ENCODE results near the gene MT1H.
"Not testable (repeated sequence)": the region's sequence is repeated elsewhere in the genome, so short reads cannot be mapped to it uniquely, and the experiment has no call there.

MT1H gene

DNA sequence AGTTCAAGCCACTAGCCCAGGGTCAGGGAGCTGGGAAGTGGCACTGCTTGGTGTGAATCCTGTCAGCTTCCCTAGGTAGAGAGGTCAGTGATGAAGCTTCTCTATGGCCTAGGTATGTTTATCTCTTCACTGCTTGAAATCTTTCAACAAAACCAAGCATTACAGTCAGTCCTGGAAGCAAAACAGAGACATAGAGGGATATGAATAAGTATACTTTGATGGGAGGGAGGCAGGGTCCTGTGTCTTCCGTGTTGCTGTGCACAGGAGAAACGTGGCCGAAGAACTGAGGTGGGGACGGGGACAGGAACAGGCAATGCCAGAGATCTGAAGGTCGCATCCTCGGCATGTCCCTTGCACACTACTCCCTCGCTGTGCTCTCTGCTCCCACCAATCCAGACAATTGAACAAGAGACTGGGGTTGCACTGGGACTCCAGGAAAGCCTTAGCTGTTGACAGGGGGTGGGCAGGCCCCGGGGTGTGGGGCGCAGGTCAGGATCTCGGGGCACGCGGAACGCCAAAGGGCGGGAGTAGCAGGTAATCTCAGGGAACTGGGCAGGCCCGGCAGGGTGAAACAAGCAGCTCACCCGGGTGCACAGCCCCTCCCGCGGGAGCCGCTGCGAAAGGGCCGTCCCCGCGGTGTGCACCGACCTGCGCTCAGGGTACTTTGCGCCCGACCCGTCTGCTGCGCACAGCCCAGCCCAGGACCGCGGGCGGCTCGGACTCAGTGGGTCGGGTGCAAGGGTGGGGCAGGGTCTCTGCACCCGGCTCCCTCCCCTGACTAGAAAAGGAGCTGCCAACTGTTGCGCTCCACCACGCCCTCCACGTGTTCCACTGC is at the start of gene MT1H:
TSS of gene MT1H (plus strand) at position 810 of the 835 bp plus-strand sequence. CDS start 71 bp downstream, outside the sequence.
- no peak for DNase-seq (ENCODE audit: low read depth)

DNA sequence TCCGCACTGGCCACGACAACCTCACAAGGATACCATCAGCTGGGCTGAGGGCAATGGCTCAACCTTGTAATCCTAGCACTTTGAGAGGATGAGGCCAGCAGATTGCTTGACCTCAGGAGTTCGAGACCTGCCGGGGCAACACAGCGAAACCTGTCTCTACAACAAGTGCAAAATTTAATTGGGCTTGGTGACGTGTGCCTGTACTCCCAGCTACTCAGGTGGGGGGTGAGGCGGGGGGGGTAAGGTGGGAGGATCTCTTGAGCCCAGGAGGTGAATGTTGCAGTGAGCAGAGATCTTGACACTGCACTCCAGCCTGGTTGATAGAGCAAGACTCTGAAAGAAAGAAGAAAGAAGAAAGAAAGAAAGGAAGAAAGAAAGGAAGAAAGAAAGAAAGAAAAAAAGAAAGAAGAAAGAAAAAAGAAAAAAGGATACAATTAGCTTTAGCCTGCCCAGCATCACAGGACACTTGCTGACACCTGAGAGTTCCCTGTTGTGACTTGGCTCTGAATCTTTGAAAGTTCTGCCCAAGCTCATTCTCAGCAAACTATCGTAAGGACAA is 49.2 kb upstream of the MT1H start:
- DNase-seq (ENCODE audit: low read depth): no peak

DNA sequence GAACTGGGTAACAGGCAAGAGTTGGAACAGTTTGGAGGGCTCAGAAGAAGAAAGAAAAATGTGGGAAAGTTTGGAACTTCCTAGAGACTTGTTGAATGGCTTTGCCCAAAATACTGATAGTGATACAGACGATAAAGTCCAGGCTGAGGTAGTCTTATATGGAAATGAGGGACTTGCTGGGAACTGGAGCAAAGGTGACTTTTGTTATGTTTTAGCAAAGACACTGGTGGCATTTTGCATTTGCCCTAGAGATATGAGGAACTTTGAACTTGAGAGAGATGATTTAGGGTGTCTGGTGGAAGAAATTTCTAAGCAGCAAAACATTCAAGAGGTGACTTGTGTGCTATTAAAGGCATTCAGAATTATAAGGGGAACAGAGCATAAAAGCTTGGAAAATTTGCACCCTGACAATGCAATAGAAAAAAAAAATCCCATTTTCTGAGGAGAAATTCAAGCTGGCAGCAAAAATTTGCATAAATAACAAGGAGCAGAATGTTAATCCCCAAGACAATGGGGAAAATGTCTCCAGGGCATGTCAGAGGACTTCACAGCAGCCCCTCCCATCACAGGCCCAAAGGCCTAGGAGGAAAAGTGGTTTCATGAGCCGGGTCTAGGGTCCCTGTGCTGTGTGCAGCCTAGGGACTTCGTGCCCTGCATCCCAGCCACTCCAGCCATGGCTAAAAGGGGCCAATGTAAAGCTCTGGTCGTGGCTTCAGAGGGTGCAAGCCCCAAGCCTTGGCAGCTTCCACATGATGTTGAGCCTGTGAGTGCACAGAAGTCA is 47.8 kb upstream of the MT1H start:
- not testable (repeated sequence) for DNase-seq (ENCODE audit: low read depth)

DNA sequence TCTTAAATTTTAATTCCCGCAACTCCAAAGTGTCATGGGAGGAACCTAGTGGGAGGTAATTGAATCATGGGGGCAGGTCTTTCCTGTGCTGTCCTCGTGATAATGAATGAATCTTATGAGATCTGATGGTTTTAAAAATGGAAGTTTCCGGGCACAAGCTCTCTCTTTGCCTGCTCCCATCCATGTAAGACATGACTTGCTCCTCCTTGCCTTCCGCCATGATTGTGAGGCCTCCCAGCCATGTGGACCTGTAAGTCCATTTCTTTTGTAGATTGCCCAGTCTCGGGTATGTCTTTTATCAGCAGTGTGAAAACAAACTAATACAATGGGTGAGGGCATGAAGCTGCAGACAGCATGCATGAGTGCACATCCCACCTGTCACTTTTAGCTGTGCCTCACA is 46.4 kb upstream of the MT1H start:
- not testable (repeated sequence) for DNase-seq (ENCODE audit: low read depth)

DNA sequence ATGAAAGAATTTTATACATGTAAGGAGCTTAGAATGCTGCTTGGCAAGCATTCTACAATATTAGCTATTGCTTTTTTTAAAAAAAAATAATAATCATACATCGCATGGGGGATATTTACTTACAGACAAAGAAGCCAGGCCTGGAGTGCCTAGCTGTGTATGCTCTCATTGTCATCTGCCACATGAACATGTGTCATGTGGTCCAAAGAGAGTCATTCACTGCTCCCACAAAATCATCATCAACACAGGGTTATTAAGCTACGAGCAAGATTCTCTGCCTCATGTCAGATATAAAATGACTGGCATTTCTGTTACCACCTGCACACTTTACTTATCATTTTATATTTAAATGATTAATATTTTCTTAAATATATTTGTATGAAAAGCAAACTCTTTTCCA is 46.0 kb upstream of the MT1H start:
- no peak for DNase-seq (ENCODE audit: low read depth)

DNA sequence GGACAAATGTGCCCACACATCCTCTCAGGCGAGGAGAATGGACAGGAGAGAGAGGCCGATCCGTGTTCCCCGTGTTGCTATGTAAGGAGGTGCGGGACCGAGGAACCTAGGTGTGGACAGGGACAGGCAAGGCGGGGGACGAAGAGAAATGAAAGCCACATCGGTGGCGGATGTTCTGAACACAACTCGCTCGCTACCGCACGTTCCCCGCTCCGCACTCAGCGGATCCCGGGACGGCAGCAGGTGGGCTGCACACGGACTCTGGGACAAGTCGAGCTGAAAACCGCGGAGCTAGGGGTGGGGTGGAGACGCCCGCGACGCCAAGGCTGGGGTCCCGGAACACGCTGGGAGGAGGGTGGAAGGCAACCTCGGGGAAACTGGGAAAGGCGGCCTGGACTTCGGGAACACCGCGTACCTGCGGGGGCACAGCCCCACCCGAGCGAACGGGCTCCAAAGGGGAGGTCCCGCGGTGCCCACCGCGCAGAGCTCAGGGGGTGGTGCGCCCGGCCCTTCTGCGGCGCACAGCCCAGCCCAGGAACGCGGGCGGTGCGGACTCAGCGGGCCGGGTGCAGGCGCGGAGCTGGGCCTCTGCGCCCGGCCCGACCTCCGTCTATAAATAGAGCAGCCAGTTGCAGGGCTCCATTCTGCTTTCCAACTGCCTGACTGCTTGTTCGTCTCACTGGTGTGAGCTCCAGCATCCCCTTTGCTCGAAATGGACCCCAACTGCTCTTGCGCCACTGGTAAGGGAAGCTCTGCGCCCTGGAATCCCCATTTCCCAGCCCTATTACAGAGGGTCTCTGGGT is 44.3 kb upstream of the MT1H start, which contains the start of gene MT1E:
TSS of gene MT1E (plus strand) at position 642 of the 803 bp plus-strand sequence. CDS start at position 713, 71 bp downstream.
- DNase-seq (ENCODE audit: low read depth): peak; percentile 88

DNA sequence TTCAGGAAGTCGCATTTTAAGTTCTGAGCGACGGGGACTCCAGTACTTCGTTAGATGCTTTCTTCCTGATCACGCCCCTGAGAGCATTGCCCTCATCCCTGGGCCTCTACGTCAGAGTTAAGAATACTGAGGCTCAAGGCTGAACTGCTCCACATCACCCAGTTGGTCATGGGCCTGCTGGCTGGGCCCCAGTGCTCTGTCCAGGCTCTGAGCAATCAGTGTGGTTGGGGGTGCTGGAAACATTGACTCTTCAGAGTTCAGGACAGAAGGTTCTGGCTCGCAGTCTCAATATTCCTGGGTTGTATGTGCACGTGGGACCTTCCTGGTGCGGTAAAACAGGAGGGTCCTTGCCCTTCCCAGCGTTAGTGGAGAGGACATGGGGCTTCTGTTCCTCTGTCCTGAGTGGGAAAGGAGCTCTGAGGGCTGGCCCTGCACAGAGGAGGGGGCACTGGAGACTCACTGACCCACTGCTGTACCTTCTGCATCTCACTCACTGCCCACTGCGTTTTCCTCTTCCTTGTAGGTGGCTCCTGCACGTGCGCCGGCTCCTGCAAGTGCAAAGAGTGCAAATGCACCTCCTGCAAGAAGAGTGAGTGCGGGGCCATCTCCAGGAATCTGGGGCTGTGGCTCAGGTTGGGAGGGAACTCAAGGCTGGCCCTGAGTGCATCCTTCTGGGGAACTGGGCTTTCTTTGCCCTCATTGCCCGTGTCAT is 43.5 kb upstream of the MT1H start:
- peak; percentile 76 for DNase-seq (ENCODE audit: low read depth)

DNA sequence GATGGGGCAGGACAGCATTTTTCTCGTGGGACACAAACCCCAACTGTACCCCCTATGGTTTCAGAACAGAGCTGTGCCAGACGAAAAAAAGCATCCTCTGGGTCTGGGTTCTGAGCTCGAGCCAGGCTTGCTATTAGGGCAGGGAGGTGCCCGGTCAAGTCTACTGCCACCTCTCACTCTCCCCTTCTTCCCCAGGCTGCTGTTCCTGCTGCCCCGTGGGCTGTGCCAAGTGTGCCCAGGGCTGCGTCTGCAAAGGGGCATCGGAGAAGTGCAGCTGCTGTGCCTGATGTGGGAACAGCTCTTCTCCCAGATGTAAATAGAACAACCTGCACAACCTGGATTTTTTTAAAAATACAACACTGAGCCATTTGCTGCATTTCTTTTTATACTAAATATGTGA is 42.9 kb upstream of the MT1H start:
- DNase-seq (ENCODE audit: low read depth): no peak

DNA sequence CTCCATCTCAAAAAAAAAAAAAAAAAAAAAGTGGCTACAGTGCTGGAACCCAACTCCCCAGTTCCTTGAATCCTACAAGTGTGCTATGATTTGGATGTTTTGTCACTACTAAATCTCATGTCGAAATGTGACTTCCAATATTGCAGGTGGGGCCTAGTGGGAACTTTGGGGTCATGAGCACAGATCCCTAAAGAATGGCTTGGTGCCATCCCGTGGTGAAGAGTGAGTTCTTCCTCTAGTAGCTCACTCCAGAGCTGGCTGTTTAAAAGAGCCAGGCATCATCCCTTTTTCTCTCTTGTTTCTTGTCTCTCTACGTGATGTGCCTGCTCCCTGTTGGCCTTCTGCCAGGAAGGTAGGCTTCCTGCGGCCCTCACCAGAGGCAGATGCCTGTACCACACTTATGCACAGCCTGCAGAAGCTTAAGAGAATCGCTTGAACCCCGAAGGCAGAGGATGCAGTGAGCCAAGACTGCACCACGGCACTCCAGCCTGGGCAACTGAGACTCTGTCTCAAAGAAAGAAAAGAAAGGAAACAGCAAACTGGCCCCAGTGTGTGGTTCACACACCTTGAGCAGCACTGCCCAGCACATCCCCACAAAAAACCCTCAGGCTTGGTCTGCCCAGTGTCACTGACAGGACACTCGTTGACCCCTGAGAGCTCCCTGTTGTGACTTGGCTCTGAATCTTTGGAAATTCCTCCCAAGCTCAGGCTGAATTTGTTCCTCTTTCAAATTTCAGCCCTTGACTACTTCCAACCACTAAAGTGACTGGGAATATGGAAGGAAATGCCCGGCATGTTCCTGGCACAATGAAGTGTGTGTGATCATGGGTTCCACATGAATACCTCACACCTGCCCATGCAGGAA is 40.9 kb upstream of the MT1H start:
- DNase-seq (ENCODE audit: low read depth): peak; percentile 16

DNA sequence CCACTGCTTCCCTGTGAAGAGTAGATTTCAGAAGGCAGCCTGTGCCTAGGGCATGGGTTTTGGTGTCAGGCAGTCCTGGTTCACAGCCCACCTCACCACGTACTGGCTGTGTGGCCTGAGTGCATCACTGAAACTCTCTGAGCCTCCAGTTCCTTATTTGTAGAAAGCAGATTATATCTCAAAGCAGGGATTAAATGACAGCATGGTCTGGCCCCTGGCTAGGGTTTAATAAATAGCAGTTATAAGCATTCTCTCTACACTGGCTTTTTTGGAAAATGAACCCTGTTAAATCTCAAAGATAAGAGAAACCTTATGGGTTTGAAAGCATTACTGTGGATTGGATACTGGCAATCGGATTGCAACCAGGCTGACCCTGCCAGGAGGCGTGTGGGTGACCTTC is 40.1 kb upstream of the MT1H start:
- no peak for DNase-seq (ENCODE audit: low read depth)

DNA sequence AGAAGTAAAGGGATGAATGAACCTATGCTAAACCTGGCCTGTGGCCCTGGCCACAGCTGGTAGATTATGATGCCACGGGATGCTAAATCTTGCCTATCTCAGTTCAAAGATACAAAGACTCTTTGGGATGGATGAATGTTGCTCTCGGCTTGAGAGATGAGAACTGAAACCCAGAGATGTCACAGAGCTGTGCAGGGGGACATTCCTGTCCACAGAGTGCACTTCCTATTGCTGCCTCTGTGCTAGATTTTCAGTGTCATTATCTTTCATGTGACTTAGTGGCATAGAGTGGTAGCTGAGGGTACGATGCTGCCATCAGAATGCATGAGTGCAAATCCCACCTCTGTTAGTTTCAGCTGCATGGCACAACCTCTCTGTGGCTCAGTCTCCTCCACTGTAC is 39.5 kb upstream of the MT1H start:
- DNase-seq (ENCODE audit: low read depth): no peak

DNA sequence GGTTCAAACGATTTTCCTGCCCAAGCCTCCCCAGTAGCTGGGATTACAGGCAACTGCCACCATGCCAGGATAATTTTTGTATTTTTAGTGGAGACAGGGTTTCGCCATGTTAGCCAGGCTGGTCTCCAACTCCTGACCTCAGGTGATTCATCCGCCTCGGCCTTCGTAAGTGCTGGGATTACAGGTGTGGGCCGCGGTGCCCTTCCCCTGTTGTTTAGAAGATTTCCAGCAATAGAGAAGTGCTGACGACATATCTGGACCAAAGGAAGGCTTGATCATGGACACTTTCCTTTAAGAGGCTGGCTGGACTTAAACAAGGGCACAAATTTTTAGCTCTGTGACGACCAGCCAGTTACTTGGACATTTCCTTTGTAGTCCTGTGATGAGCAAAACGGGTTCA is 38.4 kb upstream of the MT1H start:
- no peak for DNase-seq (ENCODE audit: low read depth)

DNA sequence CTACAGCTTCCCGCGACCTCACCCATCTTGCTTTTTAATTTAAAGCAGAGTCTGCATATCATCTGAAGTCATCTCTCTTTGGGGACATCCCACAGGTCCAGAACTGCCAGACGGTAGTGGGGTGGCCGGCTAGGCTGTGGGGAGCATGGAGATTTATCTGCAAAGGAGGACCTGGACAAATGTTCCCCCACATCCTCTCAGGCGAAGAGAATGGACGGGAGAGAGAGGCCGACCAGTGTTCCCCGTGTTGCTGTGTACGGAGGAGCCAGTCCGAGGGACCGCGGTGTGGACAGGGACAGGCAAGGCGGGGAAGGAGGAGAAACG is 37.8 kb upstream of the MT1H start:
- DNase-seq (ENCODE audit: low read depth): peak; percentile 19

DNA sequence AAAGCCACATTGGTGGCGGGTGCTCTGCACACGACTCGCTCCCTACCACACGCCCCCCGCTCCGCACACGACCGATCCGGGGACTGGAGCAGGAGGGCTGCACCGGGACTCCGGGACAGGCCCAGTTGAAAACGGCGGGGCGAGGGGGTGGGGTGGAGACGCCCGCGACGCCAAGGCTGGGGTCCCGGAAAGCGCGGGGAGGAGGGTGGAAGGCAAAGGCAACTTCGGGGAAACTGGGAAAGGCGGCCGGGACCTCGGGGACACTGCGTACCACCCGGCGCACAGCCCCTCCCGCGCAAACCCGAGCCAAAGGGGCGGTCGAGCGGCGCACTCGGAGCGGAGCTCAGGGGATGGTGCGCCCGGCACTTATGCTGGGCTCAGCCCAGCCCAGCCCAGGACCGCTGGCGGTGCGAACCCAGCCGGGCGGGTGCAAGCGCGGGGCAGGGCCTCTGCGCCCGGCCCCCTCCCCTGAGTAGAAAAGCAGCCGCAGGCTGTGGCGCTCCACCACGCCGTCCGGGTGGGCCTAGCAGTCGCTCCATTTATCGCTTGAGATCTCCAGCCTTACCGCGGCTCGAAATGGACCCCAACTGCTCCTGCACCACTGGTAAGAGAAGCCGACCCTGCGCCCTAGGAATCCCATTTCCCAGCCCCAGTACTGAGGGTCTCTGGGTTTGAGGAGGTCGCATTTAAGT is 37.3 kb upstream of the MT1H start, which contains the start of gene MT1M:
TSS of gene MT1M (plus strand) at position 504 of the 692 bp plus-strand sequence. CDS start at position 577, 73 bp downstream.
- peak; percentile 22 for DNase-seq (ENCODE audit: low read depth)

DNA sequence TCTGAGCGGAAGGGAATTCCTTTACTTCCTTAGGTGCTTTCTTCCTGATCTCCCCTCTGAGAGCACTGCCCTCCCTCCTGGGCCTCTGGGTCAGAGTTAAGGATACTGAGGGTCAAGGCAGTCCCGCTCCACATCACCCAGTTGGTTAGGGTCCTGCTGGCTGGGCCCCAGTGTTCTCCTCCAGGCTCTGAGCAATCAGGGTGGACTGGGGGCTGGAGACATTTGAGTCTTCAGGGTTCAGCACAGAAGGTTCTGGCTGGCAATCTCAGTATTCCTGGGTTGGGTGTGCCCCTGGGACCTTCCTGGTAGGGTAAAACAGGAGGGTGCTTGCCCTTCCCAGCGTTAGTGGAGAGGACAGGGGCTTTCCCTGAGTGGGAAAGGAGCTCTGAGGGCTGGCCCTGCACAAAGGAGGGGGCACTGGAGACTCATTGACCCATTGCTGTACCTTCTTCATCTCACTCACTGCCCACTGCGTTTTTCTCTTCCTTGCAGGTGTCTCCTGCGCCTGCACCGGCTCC is 36.7 kb upstream of the MT1H start:
- no peak for DNase-seq (ENCODE audit: low read depth)

DNA sequence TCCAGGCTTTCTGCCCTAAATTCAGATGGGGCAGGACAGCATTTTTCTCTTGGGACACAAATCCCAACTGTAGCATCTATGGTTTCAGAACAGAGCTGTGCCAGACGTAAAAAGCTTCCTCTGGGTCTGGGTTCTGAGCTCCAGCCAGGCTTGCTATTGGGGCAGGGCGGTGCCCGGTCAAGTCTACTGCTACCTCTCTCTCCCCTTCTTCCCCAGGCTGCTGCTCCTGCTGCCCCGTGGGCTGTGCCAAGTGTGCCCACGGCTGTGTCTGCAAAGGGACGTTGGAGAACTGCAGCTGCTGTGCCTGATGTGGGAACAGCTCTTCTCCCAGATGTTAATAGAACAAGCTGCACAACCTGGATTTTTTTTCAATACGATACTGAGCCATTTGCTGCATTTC is 36.1 kb upstream of the MT1H start:
- DNase-seq (ENCODE audit: low read depth): no peak

DNA sequence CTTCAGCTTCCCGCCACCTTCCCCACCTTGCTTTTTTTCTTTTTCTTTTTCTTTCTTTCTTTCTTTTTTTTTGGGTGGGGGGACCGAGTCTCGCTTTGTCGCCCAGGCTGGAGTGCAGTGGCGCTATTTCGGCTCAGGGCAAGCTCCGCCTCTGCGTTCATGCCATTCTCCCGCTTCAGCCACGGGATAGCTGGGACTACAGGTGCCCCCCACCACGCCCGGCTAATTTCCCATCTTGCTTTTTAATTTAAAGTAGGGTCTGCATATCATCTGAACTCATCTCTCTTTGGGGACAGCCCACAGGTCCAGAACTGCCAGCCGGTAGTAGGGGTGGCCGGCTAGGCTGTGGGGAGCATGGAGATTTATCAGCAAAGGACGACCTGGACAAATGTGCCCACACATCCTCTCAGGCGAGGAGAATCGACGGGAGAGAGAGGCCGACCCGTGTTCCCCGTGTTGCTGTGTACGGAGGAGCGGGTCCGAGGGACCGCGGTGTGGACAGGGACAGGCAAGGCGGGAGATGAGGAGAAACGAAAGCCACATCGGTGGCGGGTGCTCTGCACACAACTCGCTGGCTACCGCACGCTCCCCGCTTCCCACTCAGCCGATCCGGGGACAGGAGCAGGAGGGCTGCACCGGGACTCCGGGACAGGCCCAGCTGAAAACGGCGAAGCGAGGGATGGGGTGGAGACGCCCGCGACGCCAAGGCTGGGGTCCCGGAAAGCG is 34.7 kb upstream of the MT1H start:
- DNase-seq (ENCODE audit: low read depth): no peak

DNA sequence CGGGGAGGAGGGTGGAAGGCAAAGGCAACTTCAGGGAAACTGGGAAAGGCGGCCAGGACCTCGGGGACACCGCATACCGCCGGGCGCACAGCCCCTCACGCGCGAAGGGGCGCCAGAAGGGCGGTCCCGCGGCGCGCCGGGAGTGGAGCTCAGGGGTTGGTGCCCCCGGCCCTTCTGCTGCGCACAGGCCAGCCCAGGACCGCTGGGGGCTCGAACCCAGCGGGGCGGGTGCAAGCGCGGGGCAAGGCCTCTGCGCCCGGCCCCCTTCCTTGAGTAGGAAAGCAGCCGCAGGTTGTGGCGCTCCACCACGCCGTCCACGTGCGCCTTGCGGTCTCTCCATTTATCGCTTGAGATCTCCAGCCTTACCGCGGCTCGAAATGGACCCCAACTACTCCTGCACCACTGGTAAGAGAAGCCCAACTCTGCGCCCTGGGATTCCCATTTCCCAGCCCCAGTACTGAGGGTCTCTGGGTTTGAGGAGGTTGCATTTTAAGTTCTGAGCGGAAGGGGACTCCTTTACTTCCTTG is 34.1 kb upstream of the MT1H start:
- no peak for DNase-seq (ENCODE audit: low read depth)
